Measurements from ENCODE around the gene PCDHGA11.
"Not testable (repeated sequence)": the region's sequence is repeated elsewhere in the genome, so short reads cannot be mapped to it uniquely, and the experiment has no call there.

PCDHGA11 gene

DNA sequence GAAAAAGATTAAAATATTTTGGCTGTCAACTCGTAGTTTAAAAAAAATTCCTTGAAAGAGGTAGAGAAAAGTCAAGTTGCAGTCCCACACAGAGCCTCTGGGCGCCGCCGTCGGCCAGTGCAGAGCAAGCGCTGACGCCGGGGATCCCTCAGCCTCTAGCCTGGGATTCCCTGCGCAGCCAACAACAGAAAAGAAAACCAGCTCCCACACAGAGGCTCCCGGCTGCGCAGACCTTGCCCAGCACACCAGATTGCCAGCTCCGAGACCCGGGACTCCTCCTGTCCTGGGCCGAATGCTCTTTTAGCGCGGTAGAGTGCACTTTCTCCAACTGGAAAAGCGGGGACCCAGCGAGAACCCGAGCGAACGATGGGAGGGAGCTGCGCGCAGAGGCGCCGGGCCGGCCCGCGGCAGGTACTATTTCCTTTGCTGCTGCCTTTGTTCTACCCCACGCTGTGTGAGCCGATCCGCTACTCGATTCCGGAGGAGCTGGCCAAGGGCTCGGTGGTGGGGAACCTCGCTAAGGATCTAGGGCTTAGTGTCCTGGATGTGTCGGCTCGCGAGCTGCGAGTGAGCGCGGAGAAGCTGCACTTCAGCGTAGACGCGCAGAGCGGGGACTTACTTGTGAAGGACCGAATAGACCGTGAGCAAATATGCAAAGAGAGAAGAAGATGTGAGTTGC, 3.2 kb upstream of the PCDHGA11 start, which contains the start of gene PCDHGB7:
PCDHGB7 (plus strand) TSS at position 184 of the 679 bp plus-strand sequence; CDS start at position 367, 183 bp downstream.
- not testable (repeated sequence) for TF ChIP-seq TAF1 (IDR thresholded peaks at IDR 0.05; ENCODE audit: borderline replicate concordance, insufficient read depth, low read length); FOXP2 (optimal IDR thresholded peaks at IDR 0.05; ENCODE audit: borderline replicate concordance, extremely low read depth, extremely low read length, insufficient read depth); SIN3A (IDR thresholded peaks at IDR 0.05; ENCODE audit: borderline replicate concordance, insufficient read depth, low read length)

DNA sequence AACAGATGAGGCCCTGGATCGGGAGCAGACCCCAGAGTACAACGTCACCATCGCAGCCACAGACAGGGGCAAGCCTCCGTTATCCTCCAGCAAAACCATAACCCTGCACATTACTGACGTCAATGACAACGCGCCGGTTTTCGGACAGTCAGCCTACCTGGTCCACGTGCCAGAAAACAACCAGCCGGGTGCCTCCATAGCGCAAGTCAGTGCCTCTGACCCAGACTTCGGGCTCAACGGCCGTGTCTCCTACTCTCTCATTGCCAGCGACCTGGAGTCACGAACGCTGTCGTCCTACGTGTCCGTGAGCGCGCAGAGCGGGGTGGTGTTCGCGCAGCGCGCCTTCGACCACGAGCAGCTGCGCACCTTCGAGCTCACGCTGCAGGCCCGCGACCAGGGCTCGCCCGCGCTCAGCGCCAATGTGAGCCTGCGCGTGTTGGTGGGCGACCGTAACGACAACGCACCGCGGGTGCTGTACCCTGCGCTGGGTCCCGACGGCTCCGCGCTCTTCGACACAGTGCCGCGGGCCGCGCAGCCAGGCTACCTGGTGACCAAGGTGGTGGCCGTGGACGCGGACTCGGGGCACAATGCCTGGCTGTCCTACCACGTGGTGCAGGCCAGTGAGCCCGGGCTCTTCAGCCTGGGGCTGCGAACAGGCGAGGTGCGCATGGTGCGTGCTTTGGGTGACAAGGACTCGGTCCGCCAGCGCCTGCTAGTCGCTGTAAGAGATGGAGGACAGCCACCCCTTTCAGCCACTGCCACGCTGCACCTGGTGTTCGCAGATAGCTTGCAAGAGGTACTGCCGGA, 1.6 kb upstream of the PCDHGA11 start:
- TF ChIP-seq FOXP2 (optimal IDR thresholded peaks at IDR 0.05; ENCODE audit: borderline replicate concordance, extremely low read depth, extremely low read length, insufficient read depth): no peak
- no peak for TF ChIP-seq POLR2AphosphoS5 (IDR thresholded peaks at IDR 0.05; ENCODE audit: low read depth, low read length)
- TF ChIP-seq, protein P1, sequence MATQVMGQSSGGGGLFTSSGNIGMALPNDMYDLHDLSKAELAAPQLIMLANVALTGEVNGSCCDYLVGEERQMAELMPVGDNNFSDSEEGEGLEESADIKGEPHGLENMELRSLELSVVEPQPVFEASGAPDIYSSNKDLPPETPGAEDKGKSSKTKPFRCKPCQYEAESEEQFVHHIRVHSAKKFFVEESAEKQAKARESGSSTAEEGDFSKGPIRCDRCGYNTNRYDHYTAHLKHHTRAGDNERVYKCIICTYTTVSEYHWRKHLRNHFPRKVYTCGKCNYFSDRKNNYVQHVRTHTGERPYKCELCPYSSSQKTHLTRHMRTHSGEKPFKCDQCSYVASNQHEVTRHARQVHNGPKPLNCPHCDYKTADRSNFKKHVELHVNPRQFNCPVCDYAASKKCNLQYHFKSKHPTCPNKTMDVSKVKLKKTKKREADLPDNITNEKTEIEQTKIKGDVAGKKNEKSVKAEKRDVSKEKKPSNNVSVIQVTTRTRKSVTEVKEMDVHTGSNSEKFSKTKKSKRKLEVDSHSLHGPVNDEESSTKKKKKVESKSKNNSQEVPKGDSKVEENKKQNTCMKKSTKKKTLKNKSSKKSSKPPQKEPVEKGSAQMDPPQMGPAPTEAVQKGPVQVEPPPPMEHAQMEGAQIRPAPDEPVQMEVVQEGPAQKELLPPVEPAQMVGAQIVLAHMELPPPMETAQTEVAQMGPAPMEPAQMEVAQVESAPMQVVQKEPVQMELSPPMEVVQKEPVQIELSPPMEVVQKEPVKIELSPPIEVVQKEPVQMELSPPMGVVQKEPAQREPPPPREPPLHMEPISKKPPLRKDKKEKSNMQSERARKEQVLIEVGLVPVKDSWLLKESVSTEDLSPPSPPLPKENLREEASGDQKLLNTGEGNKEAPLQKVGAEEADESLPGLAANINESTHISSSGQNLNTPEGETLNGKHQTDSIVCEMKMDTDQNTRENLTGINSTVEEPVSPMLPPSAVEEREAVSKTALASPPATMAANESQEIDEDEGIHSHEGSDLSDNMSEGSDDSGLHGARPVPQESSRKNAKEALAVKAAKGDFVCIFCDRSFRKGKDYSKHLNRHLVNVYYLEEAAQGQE (IDR thresholded peaks at IDR 0.05; ENCODE audit: insufficient read depth in 1 of 2, low read depth in 2 of 2, low read length in 2 of 2): no peak
- TF ChIP-seq TAF1 (IDR thresholded peaks at IDR 0.05; ENCODE audit: borderline replicate concordance, insufficient read depth, low read length): no peak
- no peak for TF ChIP-seq SIN3A (IDR thresholded peaks at IDR 0.05; ENCODE audit: borderline replicate concordance, insufficient read depth, low read length)

DNA sequence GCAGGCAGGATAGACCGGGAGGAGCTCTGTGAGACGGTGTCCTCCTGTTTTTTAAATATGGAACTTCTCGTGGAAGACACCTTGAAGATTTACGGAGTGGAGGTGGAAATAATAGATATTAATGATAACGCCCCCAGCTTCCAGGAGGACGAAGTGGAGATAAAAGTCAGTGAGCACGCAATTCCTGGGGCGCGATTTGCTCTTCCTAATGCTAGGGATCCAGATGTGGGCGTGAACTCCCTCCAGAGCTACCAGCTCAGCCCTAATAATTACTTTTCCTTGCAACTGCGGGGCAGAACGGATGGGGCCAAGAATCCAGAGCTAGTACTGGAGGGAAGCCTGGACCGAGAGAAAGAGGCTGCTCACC, 621 bp downstream of the PCDHGA11 start:
- TF ChIP-seq SIN3A (IDR thresholded peaks at IDR 0.05; ENCODE audit: borderline replicate concordance, insufficient read depth, low read length) (no peak), POLR2AphosphoS5 (IDR thresholded peaks at IDR 0.05; ENCODE audit: low read depth, low read length) (no peak), FOXP2 (optimal IDR thresholded peaks at IDR 0.05; ENCODE audit: borderline replicate concordance, extremely low read depth, extremely low read length, insufficient read depth) (no peak), TAF1 (IDR thresholded peaks at IDR 0.05; ENCODE audit: borderline replicate concordance, insufficient read depth, low read length) (no peak)
- TF ChIP-seq, protein P1 (IDR thresholded peaks at IDR 0.05; ENCODE audit: insufficient read depth in 1 of 2, low read depth in 2 of 2, low read length in 2 of 2): no peak

DNA sequence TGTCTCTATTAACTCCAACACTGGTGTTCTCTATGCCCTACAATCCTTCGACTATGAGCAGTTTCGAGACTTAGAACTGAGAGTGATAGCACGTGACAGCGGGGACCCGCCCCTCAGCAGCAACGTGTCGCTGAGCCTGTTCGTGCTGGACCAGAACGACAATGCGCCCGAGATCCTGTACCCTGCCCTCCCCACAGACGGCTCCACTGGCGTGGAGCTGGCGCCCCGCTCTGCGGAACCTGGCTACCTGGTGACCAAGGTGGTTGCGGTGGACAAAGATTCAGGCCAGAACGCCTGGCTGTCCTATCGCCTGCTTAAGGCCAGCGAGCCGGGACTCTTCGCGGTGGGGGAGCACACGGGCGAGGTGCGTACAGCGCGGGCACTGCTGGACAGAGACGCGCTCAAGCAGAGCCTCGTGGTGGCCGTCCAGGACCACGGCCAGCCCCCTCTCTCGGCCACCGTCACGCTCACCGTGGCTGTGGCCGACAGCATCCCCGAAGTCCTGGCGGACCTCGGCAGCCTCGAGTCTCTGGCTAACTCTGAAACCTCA, 2.0 kb downstream of the PCDHGA11 start:
- TF ChIP-seq, protein P1 (IDR thresholded peaks at IDR 0.05; ENCODE audit: insufficient read depth in 1 of 2, low read depth in 2 of 2, low read length in 2 of 2): no peak
- TF ChIP-seq SIN3A (IDR thresholded peaks at IDR 0.05; ENCODE audit: borderline replicate concordance, insufficient read depth, low read length): no peak
- no peak for TF ChIP-seq POLR2AphosphoS5 (IDR thresholded peaks at IDR 0.05; ENCODE audit: low read depth, low read length)
- TF ChIP-seq TAF1 (IDR thresholded peaks at IDR 0.05; ENCODE audit: borderline replicate concordance, insufficient read depth, low read length): no peak
- TF ChIP-seq FOXP2 (optimal IDR thresholded peaks at IDR 0.05; ENCODE audit: borderline replicate concordance, extremely low read depth, extremely low read length, insufficient read depth): no peak

DNA sequence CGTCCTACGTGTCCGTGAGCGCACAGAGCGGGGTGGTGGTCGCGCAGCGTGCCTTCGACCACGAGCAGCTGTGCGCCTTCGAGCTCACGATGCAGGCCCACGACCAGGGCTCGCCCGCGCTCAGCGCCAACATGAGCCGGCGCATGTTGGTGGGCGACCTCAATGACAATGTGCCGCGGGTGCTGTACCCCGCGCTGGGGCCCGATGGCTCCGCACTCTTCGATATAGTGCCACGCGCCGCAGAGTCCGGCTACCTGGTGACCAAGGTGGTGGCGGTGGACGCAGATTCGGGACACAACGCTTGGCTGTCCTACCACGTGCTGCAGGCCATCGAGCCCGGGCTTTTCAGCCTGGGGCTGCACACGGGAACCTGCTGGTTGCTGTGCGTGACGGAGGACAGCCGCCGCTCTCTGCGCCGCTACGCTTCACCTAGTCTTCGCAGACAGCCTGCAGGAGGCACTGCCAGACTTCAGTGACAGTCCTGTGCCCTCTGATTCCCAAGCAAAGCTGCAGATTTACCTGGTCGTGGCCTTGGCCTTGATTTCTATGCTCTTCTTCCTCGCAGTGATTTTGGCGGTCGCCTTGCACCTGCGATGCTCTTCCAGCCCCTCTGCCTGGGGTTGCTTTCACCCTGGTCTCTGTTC, 7.1 kb downstream of the PCDHGA11 start:
- TF ChIP-seq FOXP2 (optimal IDR thresholded peaks at IDR 0.05; ENCODE audit: borderline replicate concordance, extremely low read depth, extremely low read length, insufficient read depth) (no peak), SIN3A (IDR thresholded peaks at IDR 0.05; ENCODE audit: borderline replicate concordance, insufficient read depth, low read length) (no peak), TAF1 (IDR thresholded peaks at IDR 0.05; ENCODE audit: borderline replicate concordance, insufficient read depth, low read length) (no peak), POLR2AphosphoS5 (IDR thresholded peaks at IDR 0.05; ENCODE audit: low read depth, low read length) (no peak)
- TF ChIP-seq, protein P1 (IDR thresholded peaks at IDR 0.05; ENCODE audit: insufficient read depth in 1 of 2, low read depth in 2 of 2, low read length in 2 of 2): no peak

Measured in PFSK-1 (cell line).